SU-DHL-6 (cell line): ENCODE results near the gene KCNK13.

Experiments
- EZH2phosphoT487 ChIP-seq: fragments of 200-600 bp; sonication (generic), shearing (Covaris generic); conservative IDR thresholded peaks from 2 replicates; pipeline ENCODE4 v1.6.1; 2018; ENCODE audit warnings: mild to moderate bottlenecking, antibody characterized with exemption, low read length, moderate library complexity, mixed read lengths
- TF ChIP-seq, protein P1 (sequence below): fragments of 200-600 bp; sonication (generic); IDR thresholded peaks from one replicate; pipeline ENCODE4 v1.5.1; 2017; ENCODE audit warnings: antibody characterized with exemption, mild to moderate bottlenecking, low read length, moderate library complexity; ENCODE audit not compliant: insufficient read depth, poor library complexity, severe bottlenecking

GRCh38 chr14:90034835-90035525, 26.8 kb upstream of the KCNK13 start:
- no peak for TF ChIP-seq EZH2phosphoT487
- TF ChIP-seq, protein P1, sequence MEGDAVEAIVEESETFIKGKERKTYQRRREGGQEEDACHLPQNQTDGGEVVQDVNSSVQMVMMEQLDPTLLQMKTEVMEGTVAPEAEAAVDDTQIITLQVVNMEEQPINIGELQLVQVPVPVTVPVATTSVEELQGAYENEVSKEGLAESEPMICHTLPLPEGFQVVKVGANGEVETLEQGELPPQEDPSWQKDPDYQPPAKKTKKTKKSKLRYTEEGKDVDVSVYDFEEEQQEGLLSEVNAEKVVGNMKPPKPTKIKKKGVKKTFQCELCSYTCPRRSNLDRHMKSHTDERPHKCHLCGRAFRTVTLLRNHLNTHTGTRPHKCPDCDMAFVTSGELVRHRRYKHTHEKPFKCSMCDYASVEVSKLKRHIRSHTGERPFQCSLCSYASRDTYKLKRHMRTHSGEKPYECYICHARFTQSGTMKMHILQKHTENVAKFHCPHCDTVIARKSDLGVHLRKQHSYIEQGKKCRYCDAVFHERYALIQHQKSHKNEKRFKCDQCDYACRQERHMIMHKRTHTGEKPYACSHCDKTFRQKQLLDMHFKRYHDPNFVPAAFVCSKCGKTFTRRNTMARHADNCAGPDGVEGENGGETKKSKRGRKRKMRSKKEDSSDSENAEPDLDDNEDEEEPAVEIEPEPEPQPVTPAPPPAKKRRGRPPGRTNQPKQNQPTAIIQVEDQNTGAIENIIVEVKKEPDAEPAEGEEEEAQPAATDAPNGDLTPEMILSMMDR, result no peak
